Progenitor cell of endocrine pancreas (in vitro differentiated cells): ENCODE data around the gene PELI3. TPM values are rescaled to one million over a fixed set of nuclear protein-coding genes. Genes with fewer than 3 reads are reported as not detected.

Experiments
- DNase-seq: peaks from one replicate; pipeline ENCODE4 v3.0.0; 2021; ENCODE audit warnings: low spot score; ENCODE audit not compliant: unreplicated experiment
- H3K27ac Mint-ChIP-seq: 2 replicates; pipeline ENCODE4 v1.8.0; 2021; ENCODE audit warnings: mild to moderate bottlenecking, moderate library complexity, mixed read lengths
- H3K27me3 Mint-ChIP-seq: 2 replicates; pipeline ENCODE4 v1.8.0; 2021; ENCODE audit warnings: mixed read lengths
- H3K36me3 Mint-ChIP-seq: 2 replicates; pipeline ENCODE4 v1.8.0; 2022; ENCODE audit warnings: mixed read lengths; ENCODE audit not compliant: insufficient read depth
- H3K4me1 Mint-ChIP-seq: 2 replicates; pipeline ENCODE4 v1.8.0; 2021; ENCODE audit warnings: low read depth, mixed read lengths
- H3K4me3 Mint-ChIP-seq: 2 replicates; pipeline ENCODE4 v1.8.0; 2021; ENCODE audit warnings: low read depth, mild to moderate bottlenecking, moderate library complexity, mixed read lengths
- H3K9me3 Mint-ChIP-seq: 2 replicates; pipeline ENCODE4 v1.8.0; 2021; ENCODE audit warnings: low read depth, mixed read lengths
- total RNA-seq: library from RNA; stranded (reverse); gene quantifications from 2 replicates; pipeline ENCODE4 v1.2.1, GENCODE V29; 2021
- TF ChIP-seq, protein P1 (sequence below): fragments of 200-600 bp; sonication (generic); IDR thresholded peaks from one replicate; pipeline ENCODE4 v1.5.0; 2021; ENCODE audit warnings: antibody characterized with exemption, mild to moderate bottlenecking; ENCODE audit not compliant: unreplicated experiment

Gene PELI3
- total RNA-seq, 1 donor from 2014 or later: 17.8 TPM

DNA sequence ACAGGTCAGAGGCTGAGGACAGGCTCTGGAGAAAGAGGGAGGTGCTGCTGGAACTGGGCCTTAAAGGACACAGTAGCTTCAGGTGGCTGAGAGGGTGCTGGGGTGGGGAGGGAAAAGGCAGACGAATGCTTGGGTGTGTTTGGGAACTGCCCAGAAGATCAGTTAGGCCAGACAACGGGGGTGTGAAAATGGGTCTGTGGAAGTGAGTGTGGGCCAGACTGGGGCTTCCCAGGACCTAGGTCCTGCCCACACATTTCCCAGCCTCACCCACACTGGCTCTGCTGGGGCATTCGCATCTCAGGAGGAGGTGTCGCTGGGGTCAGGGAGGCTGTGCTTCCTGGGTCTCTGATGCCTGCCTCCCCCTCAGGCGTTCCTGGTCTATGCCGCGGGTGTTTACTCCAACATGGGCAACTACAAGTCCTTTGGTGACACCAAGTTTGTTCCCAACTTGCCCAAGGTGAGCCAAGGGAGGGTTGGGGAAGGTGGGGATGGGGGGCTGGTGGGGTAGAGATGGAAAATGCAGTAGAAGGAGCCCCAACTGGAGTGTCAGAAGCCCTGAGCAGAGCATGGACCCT, 18.2 kb downstream of the PELI3 start:
- Mint-ChIP-seq H3K9me3 (no peaks in the 10 kb centered on the region), H3K27me3 (no peaks in the 10 kb centered on the region), H3K36me3 (peaks cover 5% of the 10 kb centered on the region), H3K27ac (no peak overlapping the region), H3K4me1 (peaks cover 4% of the 10 kb centered on the region), H3K4me3 (no peak overlapping the region)
- no peak for DNase-seq
- TF ChIP-seq, protein P1, sequence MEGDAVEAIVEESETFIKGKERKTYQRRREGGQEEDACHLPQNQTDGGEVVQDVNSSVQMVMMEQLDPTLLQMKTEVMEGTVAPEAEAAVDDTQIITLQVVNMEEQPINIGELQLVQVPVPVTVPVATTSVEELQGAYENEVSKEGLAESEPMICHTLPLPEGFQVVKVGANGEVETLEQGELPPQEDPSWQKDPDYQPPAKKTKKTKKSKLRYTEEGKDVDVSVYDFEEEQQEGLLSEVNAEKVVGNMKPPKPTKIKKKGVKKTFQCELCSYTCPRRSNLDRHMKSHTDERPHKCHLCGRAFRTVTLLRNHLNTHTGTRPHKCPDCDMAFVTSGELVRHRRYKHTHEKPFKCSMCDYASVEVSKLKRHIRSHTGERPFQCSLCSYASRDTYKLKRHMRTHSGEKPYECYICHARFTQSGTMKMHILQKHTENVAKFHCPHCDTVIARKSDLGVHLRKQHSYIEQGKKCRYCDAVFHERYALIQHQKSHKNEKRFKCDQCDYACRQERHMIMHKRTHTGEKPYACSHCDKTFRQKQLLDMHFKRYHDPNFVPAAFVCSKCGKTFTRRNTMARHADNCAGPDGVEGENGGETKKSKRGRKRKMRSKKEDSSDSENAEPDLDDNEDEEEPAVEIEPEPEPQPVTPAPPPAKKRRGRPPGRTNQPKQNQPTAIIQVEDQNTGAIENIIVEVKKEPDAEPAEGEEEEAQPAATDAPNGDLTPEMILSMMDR: no peak

DNA sequence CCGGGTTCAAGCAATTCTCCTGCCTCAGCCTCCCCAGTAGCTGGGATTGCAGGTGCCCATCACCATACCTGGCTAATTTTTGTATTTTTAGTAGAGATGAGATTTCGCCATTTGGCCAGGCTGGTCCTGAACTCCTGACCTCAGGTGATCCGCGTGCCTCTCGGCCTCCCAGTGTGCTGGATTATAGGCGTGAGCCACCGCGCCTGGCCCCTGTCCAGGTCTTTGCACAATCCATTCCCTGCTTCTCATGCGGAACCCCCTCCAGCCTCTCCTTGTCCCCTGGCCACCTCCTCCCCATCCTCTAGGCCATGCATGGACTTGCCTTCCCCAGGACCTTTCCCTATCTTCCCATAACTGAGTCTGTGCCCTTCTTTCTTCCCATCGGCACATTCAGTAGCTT, 22.3 kb downstream of the PELI3 start:
- Mint-ChIP-seq H3K36me3 (peaks cover 6% of the 10 kb centered on the region), H3K27ac (no peak overlapping the region), H3K9me3 (no peaks in the 10 kb centered on the region), H3K27me3 (no peaks in the 10 kb centered on the region), H3K4me3 (no peak overlapping the region), H3K4me1 (no peaks in the 10 kb centered on the region)
- no peak for DNase-seq
- TF ChIP-seq, protein P1: no peak

DNA sequence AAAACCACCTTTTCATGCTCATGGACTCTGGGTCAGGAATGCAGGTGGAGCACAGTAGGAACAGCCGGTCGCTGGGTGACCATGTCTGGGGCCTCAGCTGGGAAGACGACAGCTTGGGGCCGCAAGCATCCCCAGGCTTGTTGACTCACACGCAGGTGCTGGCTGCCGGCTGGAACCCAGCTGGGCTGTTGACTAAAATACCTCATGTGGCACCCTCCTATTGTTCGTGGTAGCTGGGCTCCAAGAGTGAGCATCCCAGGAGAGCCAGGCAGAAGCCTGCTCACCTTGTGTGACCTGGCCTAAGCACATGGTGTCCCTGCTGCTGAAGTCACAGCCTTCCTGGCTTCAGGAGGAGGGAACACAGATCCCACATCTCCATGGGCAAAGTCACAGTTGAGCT, 22.9 kb downstream of the PELI3 start:
- H3K36me3 Mint-ChIP-seq: peaks cover 7% of the 10 kb centered on the region
- TF ChIP-seq, protein P1: no peak
- H3K4me3 Mint-ChIP-seq: no peak overlapping the region
- H3K27me3 Mint-ChIP-seq: no peaks in the 10 kb centered on the region
- H3K27ac Mint-ChIP-seq: no peak overlapping the region
- DNase-seq: no peak
- no peaks in the 10 kb centered on the region for H3K4me1 Mint-ChIP-seq
- H3K9me3 Mint-ChIP-seq: no peaks in the 10 kb centered on the region

DNA sequence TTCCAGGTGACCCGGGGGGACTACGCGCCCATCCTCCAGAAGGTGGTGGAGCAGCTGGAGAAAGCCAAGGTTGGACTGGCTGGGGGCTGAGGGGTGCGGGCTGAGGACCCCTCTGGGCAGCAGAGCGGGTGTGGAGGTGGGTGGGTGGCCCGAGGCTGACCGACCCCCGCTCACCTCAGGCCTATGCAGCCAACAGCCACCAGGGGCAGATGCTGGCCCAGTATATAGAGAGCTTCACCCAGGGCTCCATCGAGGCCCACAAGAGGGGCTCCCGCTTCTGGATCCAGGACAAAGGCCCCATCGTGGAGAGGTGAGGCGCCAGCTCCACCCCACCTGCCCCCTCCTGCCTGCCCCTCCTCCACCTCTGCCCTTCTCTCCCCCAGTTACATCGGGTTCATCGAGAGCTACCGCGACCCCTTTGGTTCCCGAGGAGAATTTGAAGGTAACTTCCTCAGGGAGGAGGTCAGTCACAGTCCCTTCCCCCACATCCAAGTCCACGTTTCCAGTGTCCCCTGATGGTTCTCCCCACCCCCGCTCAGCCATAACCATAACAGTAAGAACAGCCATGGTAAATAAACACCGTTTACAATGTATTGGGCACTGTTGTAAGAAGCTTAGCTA, 24.7 kb downstream of the PELI3 start:
- DNase-seq: no peak
- Mint-ChIP-seq H3K27ac (no peak overlapping the region), H3K4me1 (no peaks in the 10 kb centered on the region), H3K9me3 (no peaks in the 10 kb centered on the region), H3K4me3 (no peak overlapping the region), H3K27me3 (no peaks in the 10 kb centered on the region), H3K36me3 (peaks cover 9% of the 10 kb centered on the region)
- TF ChIP-seq, protein P1: peak; percentile 49

DNA sequence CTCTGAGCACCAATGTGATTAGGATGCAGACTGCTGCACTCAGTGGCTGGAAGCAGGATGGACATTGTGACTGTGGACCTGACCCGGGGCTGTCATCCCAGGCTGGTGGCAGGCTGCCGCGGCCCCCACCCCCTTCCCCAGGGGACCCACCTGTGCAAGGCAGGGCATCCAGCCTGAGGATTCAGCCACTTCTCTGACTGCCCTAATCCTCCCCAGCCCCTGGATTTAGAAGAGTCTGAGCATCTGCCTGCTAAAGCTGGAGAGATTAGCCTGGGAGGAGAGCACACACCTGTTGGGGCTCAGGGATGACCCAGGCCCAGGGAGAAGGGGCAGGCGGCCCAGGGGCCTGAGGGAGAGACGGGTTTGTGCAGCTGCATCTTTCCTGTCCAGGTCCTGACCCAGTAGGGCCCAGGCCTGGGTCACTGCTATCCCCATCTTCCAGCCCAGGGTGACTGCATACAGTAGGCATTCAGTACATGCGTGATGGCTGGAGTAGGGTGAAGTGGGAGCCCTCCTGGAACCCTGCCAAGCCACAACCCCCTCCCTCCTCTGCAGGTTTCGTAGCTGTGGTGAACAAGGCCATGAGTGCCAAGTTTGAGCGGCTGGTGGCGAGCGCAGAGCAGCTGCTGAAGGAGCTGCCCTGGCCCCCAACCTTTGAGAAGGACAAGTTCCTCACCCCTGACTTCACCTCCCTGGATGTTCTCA, 25.6 kb downstream of the PELI3 start:
- H3K4me1 Mint-ChIP-seq: no peaks in the 10 kb centered on the region
- H3K9me3 Mint-ChIP-seq: no peaks in the 10 kb centered on the region
- H3K27ac Mint-ChIP-seq: no peak overlapping the region
- H3K27me3 Mint-ChIP-seq: no peaks in the 10 kb centered on the region
- TF ChIP-seq, protein P1: no peak
- no peak for DNase-seq
- H3K4me3 Mint-ChIP-seq: no peak overlapping the region
- H3K36me3 Mint-ChIP-seq: peaks cover 12% of the 10 kb centered on the region
